T-helper 1 cell treated with Interleukin-12 subunit alpha and Interleukin-12 subunit beta and Interleukin-4 antibody, amounts not matched to agents 30 μg/mL and 1 μg/mL, for 36 hours (primary cell): ENCODE measurements around the gene MVB12A.

Source experiments
- H3K27ac Mint-ChIP-seq: one replicate; pipeline ENCODE4 v1.8.0; 2021; ENCODE audit warnings: mild to moderate bottlenecking, mixed read lengths
- H3K27me3 Mint-ChIP-seq: one replicate; pipeline ENCODE4 v1.8.0; 2021; ENCODE audit warnings: low read depth, mixed read lengths
- H3K36me3 Mint-ChIP-seq: one replicate; pipeline ENCODE4 v1.8.0; 2021; ENCODE audit warnings: low read depth, mixed read lengths
- H3K4me1 Mint-ChIP-seq: one replicate; pipeline ENCODE4 v1.8.0; 2021; ENCODE audit warnings: low read depth, mixed read lengths
- H3K4me3 Mint-ChIP-seq: one replicate; pipeline ENCODE4 v1.8.0; 2021; ENCODE audit warnings: mild to moderate bottlenecking, moderate library complexity, mixed read lengths
- H3K9me3 Mint-ChIP-seq: one replicate; pipeline ENCODE4 v1.8.0; 2021; ENCODE audit warnings: mixed read lengths

MVB12A gene

DNA sequence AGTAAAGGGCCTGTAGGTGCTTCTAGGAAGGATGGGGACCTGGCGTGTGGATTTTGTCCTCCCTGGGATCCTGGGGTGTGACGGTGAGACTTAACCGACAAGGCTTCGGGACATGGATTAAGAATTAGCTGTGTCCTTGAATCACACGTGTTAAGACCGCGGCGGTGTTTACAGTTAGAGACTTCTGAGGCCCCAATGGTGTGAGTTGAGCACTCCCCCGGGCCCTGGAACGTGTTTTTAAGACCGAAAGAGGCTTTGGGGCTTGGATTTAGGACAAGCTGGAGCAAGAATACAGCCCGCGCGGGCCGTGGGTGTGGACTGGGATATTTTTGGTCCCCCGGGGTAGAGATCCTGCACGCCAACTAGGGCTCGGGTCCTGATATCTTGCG, 49.2 kb downstream of the MVB12A start:
- Mint-ChIP-seq H3K9me3 (no peaks in the 10 kb centered on the region), H3K27ac (peak overlapping the region; percentile 24), H3K4me1 (peaks cover 31% of the 10 kb centered on the region), H3K27me3 (peaks cover 4% of the 10 kb centered on the region), H3K4me3 (peak overlapping the region; percentile 96), H3K36me3 (no peaks in the 10 kb centered on the region)

DNA sequence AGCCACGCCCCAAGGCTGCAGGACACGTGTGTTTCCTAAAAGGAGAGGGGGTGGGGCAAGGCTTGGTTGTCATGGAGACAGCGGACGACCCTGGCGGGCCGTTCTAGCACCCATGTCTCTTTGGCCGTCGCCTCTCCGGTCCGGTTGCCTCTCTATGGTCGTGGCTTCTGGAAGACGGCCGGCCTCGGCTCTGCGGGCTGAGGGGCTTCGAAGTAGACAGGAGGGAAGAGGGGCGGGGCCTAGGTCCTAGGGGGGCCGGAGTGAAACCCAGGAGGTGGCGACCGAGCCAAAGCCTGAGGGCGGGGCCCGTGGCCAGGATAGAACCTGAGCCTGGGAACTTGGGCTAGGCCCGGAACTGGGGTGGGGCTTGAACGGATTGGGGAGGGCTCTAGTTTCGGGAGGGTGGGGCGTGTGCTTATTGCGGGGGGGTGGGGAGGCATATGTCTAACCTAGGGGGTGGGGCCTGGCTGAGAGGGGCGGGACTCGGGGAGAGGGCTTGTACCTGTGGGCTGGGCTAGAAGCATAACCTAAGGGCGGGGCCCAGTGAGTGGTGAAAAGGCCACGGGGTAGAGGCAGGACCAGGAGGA, 49.7 kb downstream of the MVB12A start:
- Mint-ChIP-seq H3K4me1 (peaks cover 31% of the 10 kb centered on the region), H3K4me3 (peak overlapping the region; percentile 96), H3K27ac (peak overlapping the region; percentile 87), H3K9me3 (no peaks in the 10 kb centered on the region), H3K36me3 (no peaks in the 10 kb centered on the region), H3K27me3 (peaks cover 4% of the 10 kb centered on the region)

DNA sequence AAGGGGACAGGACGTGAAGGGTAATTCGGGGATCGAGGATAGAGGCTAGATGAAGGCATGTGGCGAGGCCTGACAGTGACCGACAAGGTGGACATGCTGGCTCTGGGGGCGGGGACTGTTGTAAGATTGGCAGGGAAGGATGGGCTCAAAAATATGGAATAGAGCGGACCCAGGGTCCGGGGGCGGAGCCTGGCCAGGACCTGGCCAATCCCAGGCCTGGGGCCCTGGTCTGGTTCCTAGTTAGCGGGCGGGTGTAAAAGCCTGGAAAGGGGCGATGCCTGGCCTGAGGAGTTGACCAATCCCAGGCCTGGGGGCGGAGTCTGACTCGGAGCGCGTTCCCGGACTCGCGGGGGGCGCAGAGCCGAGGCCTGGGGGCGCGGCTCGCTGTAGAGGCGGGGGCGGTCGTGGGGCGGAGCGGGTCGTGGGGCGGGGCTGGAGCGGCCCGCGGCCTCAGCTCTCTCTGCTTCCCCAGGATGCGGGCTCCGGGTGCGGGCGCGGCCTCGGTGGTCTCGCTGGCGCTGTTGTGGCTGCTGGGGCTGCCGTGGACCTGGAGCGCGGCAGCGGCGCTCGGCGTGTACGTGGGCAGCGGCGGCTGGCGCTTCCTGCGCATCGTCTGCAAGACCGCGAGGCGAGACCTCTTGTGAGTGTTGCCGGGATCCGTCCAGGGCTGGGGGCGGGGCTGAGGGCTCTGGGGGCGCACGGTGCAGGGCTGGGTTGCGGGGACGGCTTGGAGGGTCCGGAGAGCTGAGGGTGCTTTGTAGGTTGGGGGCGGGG, 50.4 kb downstream of the MVB12A start, which contains the start of gene SLC27A1:
Gene SLC27A1 (plus strand): TSS at position 457 of the 774 bp plus-strand sequence. CDS start 17 bp downstream, at position 474.
- peaks cover 4% of the 10 kb centered on the region for H3K27me3 Mint-ChIP-seq
- peaks cover 31% of the 10 kb centered on the region for H3K4me1 Mint-ChIP-seq
- no peaks in the 10 kb centered on the region for H3K9me3 Mint-ChIP-seq
- H3K27ac Mint-ChIP-seq = peak within 1 kb of the TSS; percentile 87
- no peaks in the 10 kb centered on the region for H3K36me3 Mint-ChIP-seq
- H3K4me3 Mint-ChIP-seq = peak within 1 kb of the TSS; percentile 96

DNA sequence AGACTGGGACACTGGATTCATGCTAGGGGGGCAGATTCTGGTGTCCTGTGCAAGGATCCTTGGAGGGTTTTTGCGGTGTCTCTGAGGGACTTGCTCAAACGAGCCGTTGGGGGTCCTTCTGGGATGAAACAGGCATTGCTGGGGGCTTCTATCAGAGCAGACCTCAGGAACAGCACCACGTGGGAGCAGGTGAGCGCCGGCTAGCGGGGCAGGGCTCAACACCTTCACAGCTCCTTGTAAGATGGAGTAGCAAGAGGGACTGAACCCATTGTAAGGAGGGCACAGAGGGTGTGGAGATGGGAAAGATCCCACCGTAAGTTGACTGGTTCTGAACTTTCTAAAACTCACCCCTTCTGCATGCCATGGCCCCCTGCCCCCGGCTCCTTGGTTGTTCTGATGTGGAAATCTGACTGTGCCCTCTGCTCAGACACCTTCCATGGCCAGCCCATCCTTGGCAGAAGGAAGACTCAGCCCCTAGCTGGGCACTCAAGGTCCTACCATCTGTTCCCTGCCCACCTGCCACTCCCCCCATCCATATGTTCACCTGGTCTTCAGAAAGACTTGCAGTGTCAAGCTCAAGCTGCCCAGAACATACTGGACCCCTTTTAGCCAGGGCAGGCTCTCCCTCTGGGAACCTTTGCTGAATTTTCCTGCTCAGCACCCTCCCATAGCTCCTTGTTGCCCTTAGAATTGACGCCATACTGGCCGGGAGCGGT, 51.7 kb downstream of the MVB12A start:
- no peaks in the 10 kb centered on the region for H3K27me3 Mint-ChIP-seq
- no peaks in the 10 kb centered on the region for H3K36me3 Mint-ChIP-seq
- H3K9me3 Mint-ChIP-seq = no peaks in the 10 kb centered on the region
- H3K27ac Mint-ChIP-seq = peak overlapping the region; percentile 11
- H3K4me1 Mint-ChIP-seq = peaks cover 26% of the 10 kb centered on the region
- peak overlapping the region; percentile 96 for H3K4me3 Mint-ChIP-seq

DNA sequence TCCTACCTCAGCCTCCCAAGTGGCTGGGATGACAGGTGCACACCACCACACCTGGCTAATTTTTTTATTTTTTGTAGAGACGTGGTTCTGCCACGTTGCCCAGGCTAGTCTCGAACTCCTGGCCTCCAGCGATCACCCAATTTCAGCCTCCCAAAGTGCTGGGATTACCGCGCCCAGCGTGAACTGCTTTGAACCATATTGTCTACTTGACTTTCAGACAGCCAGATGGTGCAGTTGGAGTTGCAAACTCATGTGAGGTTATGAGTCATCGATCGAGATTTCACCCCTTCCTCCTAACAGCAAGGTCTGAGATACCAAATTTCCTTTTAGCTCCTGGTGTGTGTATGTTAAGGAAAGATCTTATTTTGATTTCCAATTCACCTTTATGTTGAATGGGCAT, 53.2 kb downstream of the MVB12A start:
- no peaks in the 10 kb centered on the region for H3K36me3 Mint-ChIP-seq
- no peak overlapping the region for H3K4me3 Mint-ChIP-seq
- no peaks in the 10 kb centered on the region for H3K27me3 Mint-ChIP-seq
- peaks cover 23% of the 10 kb centered on the region for H3K4me1 Mint-ChIP-seq
- H3K9me3 Mint-ChIP-seq = no peaks in the 10 kb centered on the region
- no peak overlapping the region for H3K27ac Mint-ChIP-seq
